Measurements from ENCODE around the gene KRTAP10-6.
"Not testable (repeated sequence)": the region's sequence is repeated elsewhere in the genome, so short reads cannot be mapped to it uniquely, and the experiment has no call there.

GRCh38 chr21:44627831-44628233, 35.5 kb upstream of the KRTAP10-6 start:
- TF ChIP-seq CTCF (IDR thresholded peaks at IDR 0.05; ENCODE audit: control extremely low read depth in 1 of 3, insufficient read depth in 1 of 3, low read depth in 1 of 3, low read length in 3 of 3); YY1 (IDR thresholded peaks at IDR 0.05; ENCODE audit: low read depth, low read length); JUND (IDR thresholded peaks at IDR 0.05; ENCODE audit: low read length); POLR2A (IDR thresholded peaks at IDR 0.05; ENCODE audit: control extremely low read depth in 1 of 2, low read depth in 2 of 2, low read length in 2 of 2); MAX (IDR thresholded peaks at IDR 0.05); CREB1 (IDR thresholded peaks at IDR 0.05); TBP (IDR thresholded peaks at IDR 0.05; ENCODE audit: low read depth, low read length); TAF1 (IDR thresholded peaks at IDR 0.05; ENCODE audit: low read depth, low read length); USF2 (IDR thresholded peaks at IDR 0.05; ENCODE audit: low read length); EP300 (IDR thresholded peaks at IDR 0.05; ENCODE audit: borderline replicate concordance in 1 of 2, low read depth in 2 of 2, low read length in 2 of 2); POLR2AphosphoS5 (IDR thresholded peaks at IDR 0.05; ENCODE audit: low read depth, low read length); SIN3A (conservative IDR thresholded peaks at IDR 0.05 in 1 of 2, IDR thresholded peaks at IDR 0.05 in 1 of 2; ENCODE audit: low read depth in 1 of 2, low read length in 2 of 2); SP2 (IDR thresholded peaks at IDR 0.05; ENCODE audit: low read length); GTF2F1 (IDR thresholded peaks at IDR 0.05; ENCODE audit: borderline replicate concordance, low read depth, low read length): not testable (repeated sequence)
